CD4-positive, alpha-beta T cell treated with Interleukin-4 for 1 hour (primary cell): ENCODE results near the gene CINP.

Source experiments
- DNase-seq, 2 donors: peaks; one replicate each; pipeline ENCODE4 v3.0.0-alpha.2; 2020 to 2022

The CINP gene

GRCh38 chr14:102362545-102363181 is at the start of gene CINP, which contains the start of gene TECPR2:
Gene CINP (minus strand): TSS chr14:102362890. CDS start chr14:102362851, 39 bp downstream.
Gene TECPR2 (plus strand): TSS chr14:102362941. CDS start chr14:102376722, 13,781 bp downstream.
- peak; percentile 95 to 96 for DNase-seq

GRCh38 chr14:102408724-102409123 is 46.0 kb upstream of the CINP start:
- DNase-seq, result no peak

DNA sequence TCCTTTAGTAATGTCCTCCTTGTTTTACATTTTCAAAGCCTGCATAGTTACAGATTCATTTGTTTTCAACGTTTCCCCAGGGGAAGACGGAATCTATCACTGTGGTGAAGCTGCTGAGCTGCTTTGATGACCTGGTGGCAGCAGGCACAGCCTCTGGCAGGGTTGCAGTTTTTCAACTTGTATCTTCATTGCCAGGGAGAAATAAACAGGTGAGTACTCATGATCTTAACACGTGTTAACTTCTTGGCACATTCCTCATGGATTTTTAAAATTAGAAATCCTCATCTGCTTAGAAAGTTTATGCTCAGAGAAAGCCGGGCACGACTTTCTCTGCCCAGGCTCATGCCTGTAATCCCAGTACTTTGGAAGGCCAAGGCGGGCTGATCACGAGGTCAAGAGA is 44.6 kb upstream of the CINP start:
- no peak for DNase-seq

- DNase-seq, result no peak
These were observed 40.3 kb upstream of the CINP start for GRCh38 chr14:102403028-102403427.

DNA sequence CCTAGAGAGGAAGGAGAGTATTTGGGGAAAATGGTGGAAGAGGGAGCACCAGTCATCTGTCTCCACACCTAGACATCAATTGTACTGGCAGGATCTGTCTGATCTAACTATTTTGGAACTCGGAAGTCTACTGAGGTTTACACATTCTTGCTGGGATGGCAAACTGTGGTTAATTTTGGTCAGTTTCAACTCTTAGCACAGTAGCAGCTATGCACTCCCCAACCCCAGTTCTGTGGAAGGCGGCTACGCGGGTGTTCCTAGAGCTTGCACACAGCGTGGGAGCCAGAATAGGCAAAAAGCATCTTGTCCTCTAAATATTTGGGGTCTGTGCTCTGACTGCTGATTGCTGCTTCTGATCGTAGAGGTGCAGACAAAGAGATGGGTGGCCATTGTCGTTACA is 33.8 kb upstream of the CINP start:
- DNase-seq, result no peak

- peak in 1 of 2 donors; percentile 18 for DNase-seq
These were observed 32.2 kb upstream of the CINP start for GRCh38 chr14:102394717-102395375.

DNA sequence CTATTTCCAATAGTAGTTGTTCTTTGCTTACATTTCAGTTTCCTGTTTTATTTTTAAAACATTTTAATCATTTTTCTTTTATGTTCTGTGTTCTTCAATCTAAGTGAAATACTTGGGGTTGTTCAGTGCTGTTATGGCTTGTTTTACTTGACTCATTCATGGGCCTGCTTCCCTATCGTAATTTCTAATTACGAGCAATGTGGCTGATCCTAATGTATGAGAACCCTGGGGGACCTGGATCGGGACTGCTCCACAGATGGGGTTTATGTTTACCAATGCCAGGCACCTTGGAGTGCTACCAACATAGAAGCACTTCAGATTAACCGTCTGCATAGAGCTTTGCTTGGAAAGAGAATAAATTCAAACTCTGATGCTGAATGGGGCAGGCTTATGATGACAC is 29.8 kb upstream of the CINP start:
- DNase-seq, result no peak

GRCh38 chr14:102390064-102390855 is 27.6 kb upstream of the CINP start:
- DNase-seq, result no peak

- no peak for DNase-seq
These were observed 26.6 kb upstream of the CINP start for GRCh38 chr14:102389246-102389645.

- no peak for DNase-seq
These were observed 24.4 kb upstream of the CINP start for GRCh38 chr14:102387086-102387485.

GRCh38 chr14:102378830-102379229 is 16.1 kb upstream of the CINP start:
- DNase-seq, result no peak

DNA sequence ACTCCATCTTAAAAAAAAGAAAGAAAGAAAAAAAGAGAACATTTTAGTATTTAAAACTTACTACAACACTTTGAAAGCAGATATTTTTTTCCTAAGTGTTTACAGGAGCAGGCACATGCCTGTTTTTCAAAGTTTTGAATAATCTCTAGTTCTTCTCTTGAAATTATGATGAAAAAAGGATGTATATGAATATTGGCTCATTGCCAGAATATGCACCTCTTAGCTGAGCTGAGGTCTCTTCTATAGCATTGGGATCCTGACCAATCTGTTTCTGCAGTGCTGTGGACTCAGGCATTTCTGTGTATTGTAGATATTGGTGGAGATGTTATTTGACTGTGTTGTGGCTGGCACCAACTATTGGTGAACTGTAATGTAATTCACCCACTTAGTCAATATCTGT is 15.0 kb upstream of the CINP start:
- no peak for DNase-seq

- no peak for DNase-seq
These were observed 12.4 kb upstream of the CINP start for GRCh38 chr14:102375119-102375518.

DNA sequence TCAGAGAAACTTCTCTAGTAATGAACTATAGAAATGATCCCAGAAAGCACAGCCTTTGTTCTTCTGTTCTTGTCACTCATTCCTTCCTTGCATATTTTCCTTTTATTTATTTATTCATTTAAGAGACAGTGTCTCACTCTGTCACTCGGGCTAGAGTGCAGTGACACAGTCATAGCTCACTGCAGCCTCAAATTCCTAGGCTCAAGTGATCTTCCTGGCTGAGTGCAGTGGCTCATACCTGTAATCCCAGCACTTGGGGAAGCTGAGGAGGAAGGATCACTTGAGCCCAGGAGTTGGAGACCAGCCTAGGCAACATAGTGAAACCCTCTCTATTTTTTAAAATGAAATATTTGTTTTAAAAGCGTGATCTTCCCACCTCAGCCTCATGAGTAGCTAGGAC is 11.6 kb upstream of the CINP start:
- DNase-seq, result no peak

DNA sequence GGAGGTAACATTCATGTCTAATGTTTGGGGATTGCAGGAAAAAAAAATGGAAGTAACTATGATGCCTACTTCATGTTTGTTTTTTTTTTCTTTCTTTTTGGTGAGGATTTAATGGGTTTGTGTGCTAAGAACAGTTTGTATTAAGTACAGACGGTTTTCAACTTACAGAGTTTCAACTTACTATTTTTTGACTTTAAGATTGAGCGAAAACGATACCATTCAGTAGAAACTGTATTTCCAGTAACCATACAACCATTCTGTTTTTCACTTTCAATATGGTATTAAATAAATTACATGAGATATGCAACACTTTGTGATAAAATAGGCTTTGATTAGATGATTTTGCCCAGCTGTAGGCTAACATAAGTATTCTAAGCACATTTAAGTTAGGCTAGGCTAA is 10.4 kb upstream of the CINP start:
- no peak for DNase-seq

DNA sequence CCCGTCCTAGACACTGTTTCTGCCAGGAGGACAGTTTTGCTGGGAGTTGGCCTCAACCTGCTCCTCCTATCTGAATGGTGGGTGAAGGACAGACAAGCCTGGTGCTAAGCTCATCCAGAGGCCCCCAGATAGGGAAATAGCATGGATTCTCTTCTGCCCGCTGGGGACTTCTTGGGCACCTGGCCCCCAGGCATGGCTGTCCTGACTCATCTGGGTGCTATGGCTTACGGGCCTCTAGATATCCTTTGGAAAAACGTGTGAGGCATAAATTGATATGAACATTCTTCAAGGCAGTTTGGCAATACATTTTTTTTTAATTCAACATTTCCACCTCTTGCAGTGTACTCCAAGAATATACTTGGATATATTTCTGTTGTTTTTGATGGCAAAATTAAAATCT is 8.7 kb upstream of the CINP start:
- DNase-seq, result no peak

GRCh38 chr14:102370305-102370809 is 7.7 kb upstream of the CINP start:
- DNase-seq, result peak; percentile 18 to 48

GRCh38 chr14:102363182-102363943 is 673 bp upstream of the CINP start:
- peak in 1 of 2 donors; percentile 29 for DNase-seq

DNA sequence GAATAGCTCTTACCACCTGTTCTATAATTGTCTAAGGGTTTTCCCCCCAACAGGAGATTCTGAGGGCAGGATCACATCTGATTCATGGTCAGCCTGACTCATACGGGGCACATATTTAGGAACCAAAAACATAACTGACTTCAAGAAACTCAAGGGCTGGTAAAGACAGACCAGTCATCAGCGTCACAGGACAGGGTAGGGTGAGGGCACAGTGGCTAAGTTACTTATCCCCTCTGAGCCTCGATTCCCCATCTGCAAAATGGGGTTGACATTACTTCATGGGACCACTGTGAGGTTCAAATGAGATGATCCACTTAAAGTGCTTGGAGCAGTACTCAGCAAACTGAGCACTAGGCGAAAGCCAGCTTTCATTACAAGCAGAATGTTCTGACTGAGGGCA is 606 bp downstream of the CINP start:
- DNase-seq, result peak; percentile 31 to 35

DNA sequence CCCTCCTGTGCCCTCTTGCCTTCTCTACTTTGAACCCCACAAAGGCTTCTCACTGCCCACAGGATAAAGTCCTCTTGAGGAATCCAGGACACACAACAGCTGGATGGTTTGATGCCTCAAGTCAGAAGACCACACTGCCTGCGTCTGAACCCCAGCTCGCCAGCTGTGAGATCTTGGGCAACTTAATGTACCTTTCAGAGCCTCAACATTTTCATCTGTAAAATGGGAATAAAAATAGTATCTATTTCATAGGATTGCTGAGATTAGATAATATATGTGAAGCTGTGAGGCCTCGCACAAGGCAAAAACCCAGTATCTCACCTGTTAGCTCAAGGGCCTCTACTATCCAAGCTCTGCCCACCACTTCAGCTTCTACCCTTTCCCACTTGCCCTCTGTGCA is 2.3 kb downstream of the CINP start:
- no peak for DNase-seq

DNA sequence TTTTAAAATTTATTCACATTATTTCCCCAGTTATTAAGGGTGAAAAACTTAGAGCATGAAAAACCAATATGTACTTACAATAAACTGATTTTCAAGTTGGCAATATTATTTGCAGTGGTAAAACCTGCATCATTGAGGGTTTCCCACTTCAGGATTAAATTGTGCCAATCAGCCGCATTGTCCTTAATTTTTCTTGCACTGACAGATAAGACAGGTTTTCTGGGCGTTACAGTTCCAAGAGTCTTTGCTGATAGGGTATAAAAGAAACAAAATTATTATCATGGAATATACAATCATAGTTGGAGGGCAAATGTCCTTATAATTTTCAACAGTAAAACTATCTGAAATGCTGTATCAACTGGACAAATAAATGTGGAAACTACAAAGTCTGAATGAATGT is 3.3 kb downstream of the CINP start:
- DNase-seq, result no peak

DNA sequence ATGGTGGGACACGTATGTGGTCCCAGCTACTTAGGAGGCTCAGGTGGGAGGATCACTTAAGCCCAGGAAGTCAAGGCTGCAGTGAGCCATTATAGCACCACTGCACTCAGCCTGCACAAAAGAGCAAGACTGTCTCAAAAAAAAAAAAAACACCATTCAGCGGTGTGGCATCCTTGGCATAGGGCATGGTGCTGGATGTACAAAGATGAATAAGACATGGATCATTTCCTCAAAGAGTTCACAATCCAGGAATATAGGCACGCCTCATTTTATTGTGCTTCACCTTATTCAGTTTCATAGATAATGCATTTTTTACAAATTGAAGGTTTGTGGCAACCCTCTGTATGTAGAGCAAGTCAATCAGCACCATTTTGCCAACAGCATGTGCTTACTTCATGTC is 6.4 kb downstream of the CINP start:
- no peak for DNase-seq

DNA sequence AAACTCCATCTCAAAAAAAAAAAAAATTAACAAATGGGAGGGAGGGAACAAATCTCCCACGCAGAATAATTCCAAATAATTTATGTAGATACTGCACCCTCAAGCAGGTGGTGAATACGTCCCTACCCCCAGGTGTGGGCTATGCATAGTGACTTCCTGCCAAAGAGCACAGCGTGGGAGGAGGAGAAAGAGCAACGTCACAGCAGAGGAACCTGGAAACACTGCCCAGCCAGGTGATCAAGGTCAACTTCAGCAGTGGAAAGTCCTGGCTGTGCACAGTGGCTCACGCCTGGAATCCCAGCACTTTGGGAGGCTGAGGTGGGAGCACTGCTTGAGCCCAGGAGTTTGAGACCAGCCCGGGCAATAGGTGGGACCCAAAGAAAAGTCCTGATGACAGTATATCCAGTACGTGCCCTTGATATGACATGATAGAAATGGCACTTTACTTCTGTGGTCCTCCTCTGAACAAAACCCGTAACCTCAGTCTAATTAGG is 9.5 kb downstream of the CINP start:
- no peak for DNase-seq
